Measurements from ENCODE around the gene AP1M2.
"Not testable (repeated sequence)": the region's sequence is repeated elsewhere in the genome, so short reads cannot be mapped to it uniquely, and the experiment has no call there.

Gene AP1M2

DNA sequence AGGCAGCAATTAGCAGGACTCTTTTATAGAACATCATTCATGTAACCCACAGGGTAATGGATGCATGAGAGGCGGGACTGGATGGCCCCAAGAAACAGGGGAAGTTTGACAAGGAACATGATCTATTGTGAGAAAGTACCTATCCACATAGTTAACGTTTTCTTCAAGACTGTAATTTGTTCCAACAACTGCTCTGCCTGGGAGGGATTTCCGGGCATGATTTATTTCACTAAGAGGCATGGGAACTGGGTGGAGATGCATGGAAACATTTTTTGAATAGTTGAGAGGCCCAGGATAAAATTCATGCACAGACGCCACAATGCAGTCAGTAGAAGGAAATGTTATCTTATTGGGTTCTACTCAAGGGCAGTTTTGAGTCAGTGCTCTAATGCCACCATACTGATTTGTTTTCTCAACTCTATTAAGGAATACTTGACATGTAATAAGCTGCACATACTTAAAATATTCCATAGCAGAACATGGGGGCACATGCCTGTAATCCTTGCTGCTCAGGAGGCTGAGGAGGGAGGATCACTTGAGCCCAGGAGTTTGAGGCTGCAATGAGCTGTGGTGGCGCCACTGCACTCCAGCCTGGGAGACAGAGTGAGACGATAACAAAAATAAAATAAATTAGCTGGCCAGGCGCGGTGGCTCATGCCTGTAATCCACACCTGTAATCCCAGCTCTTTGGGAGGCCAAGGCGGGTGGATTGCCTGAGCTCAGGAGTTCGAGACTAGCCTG lies 53.3 kb downstream of the AP1M2 start:
- no peak for TF ChIP-seq ZFX (IDR thresholded peaks at IDR 0.05)
- TF ChIP-seq, protein P1, sequence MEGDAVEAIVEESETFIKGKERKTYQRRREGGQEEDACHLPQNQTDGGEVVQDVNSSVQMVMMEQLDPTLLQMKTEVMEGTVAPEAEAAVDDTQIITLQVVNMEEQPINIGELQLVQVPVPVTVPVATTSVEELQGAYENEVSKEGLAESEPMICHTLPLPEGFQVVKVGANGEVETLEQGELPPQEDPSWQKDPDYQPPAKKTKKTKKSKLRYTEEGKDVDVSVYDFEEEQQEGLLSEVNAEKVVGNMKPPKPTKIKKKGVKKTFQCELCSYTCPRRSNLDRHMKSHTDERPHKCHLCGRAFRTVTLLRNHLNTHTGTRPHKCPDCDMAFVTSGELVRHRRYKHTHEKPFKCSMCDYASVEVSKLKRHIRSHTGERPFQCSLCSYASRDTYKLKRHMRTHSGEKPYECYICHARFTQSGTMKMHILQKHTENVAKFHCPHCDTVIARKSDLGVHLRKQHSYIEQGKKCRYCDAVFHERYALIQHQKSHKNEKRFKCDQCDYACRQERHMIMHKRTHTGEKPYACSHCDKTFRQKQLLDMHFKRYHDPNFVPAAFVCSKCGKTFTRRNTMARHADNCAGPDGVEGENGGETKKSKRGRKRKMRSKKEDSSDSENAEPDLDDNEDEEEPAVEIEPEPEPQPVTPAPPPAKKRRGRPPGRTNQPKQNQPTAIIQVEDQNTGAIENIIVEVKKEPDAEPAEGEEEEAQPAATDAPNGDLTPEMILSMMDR (conservative IDR thresholded peaks at IDR 0.05): no peak
- H3K27ac ChIP-seq: no peak overlapping the region

DNA sequence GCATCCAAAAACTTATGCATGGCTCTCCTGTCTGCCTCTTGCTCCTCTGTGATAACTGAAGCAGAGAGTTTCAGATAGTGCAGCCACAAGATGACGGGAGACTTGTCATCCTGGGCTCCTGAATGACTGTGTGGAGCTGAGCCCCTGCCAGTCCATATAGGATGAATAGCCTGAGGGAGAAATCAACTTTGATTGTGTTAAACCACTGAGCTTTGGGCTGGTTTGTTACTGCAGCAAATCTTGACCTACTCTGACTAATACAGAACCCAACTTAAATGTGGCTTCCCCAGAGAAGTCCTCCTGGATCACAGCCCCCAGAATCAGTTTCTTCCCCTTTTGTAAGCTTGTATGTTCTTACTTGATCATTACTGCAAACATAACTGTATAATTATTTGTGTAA lies 54.7 kb downstream of the AP1M2 start:
- H3K27ac ChIP-seq: no peak overlapping the region
- TF ChIP-seq, protein P1 (conservative IDR thresholded peaks at IDR 0.05): no peak
- no peak for TF ChIP-seq ZFX (IDR thresholded peaks at IDR 0.05)

DNA sequence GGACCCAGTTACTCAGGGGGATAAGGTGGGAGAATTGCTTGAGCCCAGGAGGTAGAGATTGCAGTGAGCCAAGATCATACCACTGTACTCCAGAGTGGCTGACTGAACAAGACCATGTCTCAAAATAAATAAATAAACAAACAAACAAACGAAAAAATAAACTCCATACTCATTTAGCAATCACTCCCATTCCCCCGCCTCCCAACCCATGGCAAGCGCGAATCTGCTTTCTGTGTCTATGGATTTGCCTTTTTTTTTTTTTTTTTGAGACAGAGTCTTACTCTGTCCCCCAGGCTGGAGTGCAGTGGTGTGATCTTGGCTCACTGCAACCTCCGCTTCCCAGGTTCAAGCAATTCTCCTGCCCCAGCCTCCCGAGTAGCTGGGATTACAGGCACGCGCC lies 60.2 kb downstream of the AP1M2 start:
- not testable (repeated sequence) for H3K27ac ChIP-seq

DNA sequence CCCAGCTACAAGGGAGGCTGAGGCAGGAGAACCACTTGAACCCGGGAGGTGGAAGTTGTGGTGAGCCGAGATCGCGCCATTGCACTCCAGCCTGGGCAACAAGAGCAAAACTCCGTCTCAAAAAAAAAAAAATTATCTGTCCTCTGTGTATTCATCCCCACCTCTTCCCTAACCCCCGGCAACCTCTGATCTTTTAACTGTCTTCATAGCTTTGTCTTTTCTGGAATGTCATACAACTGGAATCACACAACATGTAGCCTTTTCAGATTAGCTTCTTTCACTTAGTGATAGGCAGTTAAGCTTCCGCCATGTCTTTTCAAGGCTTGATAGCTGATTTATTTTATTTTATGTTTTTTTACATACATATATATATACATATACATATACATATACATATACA lies 61.5 kb downstream of the AP1M2 start:
- no peak overlapping the region for H3K27ac ChIP-seq
- TF ChIP-seq ZFX (IDR thresholded peaks at IDR 0.05): no peak
- TF ChIP-seq, protein P1 (conservative IDR thresholded peaks at IDR 0.05): no peak

DNA sequence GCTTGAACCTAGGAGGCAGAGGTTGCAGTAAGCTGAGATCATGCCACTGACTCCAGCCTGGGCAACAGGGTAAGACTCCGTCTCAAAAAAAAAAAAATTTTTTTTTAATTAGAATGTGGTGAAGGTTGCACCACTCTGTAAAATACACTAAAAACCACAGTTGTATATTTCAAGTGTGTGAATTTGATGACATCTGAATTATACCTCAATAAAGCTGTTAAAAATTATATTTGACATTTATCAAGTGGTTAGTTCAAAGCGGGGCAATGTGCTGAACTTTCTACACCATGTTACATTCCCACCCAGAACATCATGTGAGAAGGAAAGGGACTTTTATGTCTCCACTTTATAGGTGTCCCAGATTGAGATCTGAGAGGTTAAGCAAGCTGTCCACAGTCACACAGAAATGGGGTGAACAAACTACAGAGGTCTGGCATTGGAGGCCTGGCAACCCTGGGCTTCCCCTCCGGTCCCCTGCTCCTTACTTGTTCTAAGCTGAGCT lies 63.9 kb downstream of the AP1M2 start:
- no peak overlapping the region for H3K27ac ChIP-seq
- TF ChIP-seq, protein P1 (conservative IDR thresholded peaks at IDR 0.05): no peak
- TF ChIP-seq ZFX (IDR thresholded peaks at IDR 0.05): no peak

Measured in C4-2B (cell line).